HG03521 (cell line): ENCODE data around the gene HNRNPLL.

Experiments
- ATAC-seq: cut with Tn5 transposase; IDR thresholded peaks from one replicate; pipeline ENCODE4 v1.9.1; 2021; ENCODE audit warnings: mild to moderate bottlenecking, moderate library complexity; ENCODE audit not compliant: unreplicated experiment

HNRNPLL gene

DNA sequence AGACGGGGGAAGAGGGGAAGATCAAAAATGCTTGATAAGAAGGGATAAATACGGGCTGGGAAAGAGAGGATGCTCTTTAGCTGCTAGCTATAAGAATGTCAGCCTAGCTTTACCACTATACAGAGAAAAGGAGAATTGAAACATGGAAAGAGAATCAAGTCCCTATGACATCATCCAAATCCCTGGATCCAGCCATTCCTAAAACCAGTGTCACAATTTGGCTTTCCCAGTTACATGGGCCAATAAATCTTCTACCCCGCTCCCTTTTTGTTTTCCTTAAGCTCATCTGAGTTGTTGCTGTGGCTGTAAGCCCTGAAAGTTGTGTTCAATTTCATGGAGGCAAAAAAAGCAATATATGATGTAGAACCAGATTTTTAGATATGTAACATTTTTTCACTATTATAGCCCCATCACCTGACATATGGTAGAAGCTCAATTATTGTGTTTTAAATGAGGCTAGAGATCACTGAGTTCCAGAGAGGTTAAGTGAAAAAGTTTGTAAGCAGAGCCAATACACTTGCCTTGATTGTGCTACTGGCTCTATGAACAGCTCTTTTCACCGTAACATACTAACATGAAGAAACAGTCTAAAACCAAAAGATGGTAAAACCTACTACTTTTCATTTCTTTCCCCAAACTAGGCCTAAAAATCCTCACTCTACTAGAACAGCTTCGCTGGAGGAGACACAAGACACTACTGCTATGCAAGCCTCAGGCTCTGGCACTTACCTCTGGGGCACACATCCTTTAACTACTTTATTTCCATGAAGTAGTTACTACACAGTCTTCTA, 4.3 kb downstream of the HNRNPLL start:
- ATAC-seq, result no peak

GRCh38 chr2:38597115-38597514, 5.6 kb downstream of the HNRNPLL start:
- ATAC-seq, result no peak

GRCh38 chr2:38596229-38596628, 6.5 kb downstream of the HNRNPLL start:
- no peak for ATAC-seq

GRCh38 chr2:38592951-38593350, 9.8 kb downstream of the HNRNPLL start:
- no peak for ATAC-seq

DNA sequence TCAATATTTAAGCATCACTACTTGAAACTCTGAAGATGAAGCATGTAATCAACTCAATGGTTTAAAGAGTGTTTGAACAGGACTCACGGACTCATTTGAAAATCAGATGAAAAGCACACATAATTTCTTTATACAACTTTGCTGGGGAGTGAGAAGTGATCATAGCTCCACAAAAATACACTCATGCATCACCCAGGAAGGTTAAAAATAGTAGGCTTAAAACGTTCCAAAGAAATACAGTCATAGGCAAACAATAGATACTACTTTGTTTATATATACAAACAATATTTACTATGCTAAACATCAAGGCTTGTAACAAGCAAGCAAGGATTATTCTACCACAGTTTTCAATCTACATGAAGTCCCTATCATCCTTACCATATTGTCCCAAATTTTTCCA, 11.6 kb downstream of the HNRNPLL start:
- no peak for ATAC-seq

DNA sequence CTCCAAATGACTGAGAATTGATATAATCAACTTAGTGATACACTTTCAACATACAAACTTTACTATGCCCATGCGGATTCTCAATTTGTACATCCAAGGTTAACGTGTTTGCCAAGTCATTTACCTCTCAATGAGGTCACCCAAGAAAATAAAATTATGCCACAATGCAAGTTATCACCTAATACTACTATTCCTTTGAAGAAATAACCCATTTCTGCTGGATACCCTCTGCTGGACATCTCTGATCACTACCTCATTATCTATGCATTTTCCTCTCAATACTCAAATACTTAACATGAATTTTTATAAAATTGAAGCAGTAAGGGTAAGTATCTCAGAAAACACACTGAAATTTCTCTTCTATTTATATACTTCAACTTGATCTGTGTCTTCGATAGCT, 12.7 kb downstream of the HNRNPLL start:
- no peak for ATAC-seq

- ATAC-seq, result no peak
Measured at GRCh38 chr2:38586931-38587330, 15.8 kb downstream of the HNRNPLL start.

DNA sequence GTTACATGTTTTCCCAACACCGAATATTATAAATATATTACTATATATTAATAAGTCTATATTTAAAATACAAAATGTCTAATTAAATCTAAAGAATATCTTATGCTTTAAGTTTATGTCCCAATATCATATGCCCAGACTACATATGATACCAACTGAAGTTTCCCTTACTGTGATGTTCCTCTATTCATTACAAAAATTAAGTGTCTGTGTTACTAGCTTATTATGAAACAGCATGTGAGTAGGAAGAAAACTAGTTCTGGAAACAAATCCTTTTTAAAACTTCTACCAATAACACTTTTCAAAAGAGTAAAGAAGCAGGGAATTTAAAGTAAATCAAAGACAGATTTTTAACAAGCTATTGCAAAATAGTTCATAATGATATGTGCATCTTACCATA, 17.8 kb downstream of the HNRNPLL start:
- ATAC-seq, result no peak

GRCh38 chr2:38583994-38584393, 18.7 kb downstream of the HNRNPLL start:
- no peak for ATAC-seq

- no peak for ATAC-seq
Measured at GRCh38 chr2:38583524-38583923, 19.2 kb downstream of the HNRNPLL start.

DNA sequence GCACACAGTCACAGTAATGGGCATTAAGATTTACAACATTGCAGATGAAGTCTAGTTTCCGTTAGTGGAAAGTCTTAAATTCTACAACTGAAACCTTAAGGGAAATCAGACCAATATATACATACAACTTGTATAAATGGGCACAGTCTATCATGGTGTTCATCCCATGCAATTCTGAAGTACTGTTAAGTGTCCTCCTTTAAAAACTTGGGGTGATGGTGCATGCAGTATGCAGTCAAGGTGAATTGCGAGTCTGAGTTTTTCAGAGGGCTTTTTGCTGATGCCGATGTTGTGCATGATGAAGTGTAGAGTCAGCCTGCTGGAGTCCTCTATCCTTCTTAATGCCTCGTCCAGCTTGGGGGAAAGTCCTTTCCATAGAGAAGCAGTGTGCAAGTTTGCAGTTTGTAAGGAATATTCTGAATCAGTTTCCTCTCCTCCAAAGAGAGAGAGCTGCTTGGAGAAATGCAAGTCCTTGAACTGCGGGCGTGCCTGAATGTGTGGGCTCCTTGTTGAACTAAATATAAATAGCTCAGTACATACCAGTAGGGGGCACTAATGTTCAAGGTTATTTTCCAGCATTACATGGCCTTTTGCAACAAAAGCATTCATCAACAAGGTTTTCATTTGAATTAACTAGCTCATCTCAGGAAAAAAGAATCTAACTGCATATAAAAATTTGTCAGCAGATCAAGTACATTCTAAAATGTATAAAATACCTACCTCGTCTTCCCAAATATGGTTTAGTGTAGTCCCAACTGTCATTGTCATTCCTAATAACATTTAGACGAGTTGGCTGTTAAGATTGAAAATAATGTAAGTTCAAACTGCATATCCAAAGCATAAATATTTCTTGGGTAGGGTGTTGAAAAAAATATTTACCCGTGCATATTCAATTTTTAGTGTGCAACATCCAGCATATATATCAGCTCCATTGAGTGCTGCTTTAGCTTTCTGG, 21.3 kb downstream of the HNRNPLL start:
- ATAC-seq, result no peak

- no peak for ATAC-seq
Measured at GRCh38 chr2:38580115-38580636, 22.6 kb downstream of the HNRNPLL start.

GRCh38 chr2:38578832-38579231, 23.9 kb downstream of the HNRNPLL start:
- no peak for ATAC-seq

- ATAC-seq, result no peak
Measured at GRCh38 chr2:38574278-38574677, 28.4 kb downstream of the HNRNPLL start.

DNA sequence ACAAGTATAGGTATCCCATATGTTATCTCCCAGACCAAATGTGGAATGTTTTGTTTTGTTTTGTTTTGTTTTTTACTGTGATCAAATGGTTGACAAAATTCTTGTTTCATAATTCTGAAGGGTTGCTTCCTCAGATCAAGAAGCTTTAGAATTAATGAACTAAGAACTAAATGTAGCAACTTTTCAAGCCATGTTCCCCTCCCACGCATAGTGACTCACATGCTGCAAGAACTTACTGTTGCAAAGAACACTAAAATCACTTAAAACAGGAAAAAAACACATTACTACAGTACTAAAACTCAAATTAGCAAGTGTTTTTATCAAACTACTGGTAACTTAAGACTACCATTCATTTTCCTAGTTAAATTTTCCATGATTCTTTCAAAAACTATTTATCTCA, 30.6 kb downstream of the HNRNPLL start:
- ATAC-seq, result no peak

DNA sequence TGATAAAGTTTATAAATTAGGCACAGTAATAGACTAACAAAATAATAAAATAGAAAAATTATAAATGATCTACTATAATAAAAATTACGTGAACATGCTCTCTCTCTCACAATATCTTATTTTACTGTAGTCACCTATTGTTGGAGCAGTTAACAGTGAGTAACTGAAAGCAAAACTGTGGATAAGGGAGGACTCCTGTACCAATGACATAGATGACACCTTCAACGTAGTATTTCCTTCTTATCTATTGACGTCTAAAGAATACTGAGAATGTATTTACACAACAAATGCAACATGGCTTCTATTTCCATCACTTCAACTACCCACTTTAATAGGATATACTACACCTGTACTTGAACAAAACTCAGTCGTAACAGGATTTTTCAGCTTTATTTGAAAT, 31.5 kb downstream of the HNRNPLL start:
- no peak for ATAC-seq

GRCh38 chr2:38568724-38569436, 33.8 kb downstream of the HNRNPLL start:
- no peak for ATAC-seq

GRCh38 chr2:38565333-38565732, 37.4 kb downstream of the HNRNPLL start:
- no peak for ATAC-seq

DNA sequence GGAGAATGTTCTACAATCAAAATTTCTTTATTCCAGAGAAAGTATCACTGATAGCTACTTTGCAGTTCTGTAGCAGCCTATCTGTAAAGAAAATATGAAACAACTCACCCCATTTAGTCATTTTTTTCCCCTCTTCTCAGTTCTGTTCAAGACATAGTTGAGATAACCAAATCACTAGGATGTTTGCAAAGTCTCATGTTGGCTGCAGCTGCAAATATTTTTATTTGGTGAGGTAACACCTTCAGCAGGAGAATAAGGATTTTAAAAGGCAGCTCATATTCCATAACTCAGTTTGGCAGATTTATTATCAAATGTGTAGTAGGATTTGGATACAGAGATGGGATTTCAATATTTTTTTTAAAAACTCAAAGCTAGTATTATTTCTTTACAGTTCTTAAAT, 41.0 kb downstream of the HNRNPLL start:
- no peak for ATAC-seq

- ATAC-seq, result no peak
Measured at GRCh38 chr2:38560092-38560491, 42.6 kb downstream of the HNRNPLL start.

DNA sequence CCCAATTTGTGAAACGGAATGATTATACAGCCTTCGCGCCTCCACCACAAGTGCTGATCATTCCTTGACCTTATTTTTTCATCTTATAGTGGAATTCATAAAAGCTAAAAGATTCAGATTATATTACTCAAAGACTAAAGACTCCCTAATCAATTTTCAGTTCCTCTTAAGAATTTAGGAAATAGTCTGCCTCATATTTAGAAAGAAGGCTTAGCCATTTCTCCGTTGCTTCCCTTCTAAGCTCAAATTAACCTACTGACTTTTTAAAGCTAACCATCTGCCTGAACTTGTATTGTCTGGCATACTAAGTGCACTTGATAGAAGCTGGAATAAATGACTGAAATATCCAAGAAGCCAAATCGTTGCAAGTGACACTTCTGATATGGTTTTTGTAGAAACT, 44.7 kb downstream of the HNRNPLL start:
- ATAC-seq, result no peak
